Astrocyte (in vitro differentiated cells and primary cell): Measurements from ENCODE around the gene ZDHHC8. TPM values are rescaled to one million over a fixed set of nuclear protein-coding genes. Genes with fewer than 3 reads are reported as not detected.

Source experiments
- DNase-seq: peaks from one replicate; pipeline ENCODE4 v3.0.0-alpha.2; 2010; ENCODE audit warnings: low read depth
- FAIRE-seq: peaks from 2 replicates; lab custom pipeline; 2011; peaks lifted over from hg19 to GRCh38; lab: Jason Lieb, UNC
- H2AFZ ChIP-seq: 2 replicates; pipeline ENCODE4 v1.6.0; 2012; ENCODE audit warnings: low read depth, low read length, inconsistent platforms
- H3K27ac ChIP-seq: 2 replicates; pipeline ENCODE4 v1.5.1; 2011; ENCODE audit warnings: low read depth, low read length, inconsistent platforms
- H3K27me3 ChIP-seq: 2 replicates; pipeline ENCODE4 v1.6.0; 2011; ENCODE audit warnings: low read length, inconsistent platforms; ENCODE audit not compliant: insufficient read depth
- H3K36me3 ChIP-seq: 2 replicates; pipeline ENCODE4 v1.5.1; 2011; ENCODE audit warnings: low read length, inconsistent platforms; ENCODE audit not compliant: insufficient read depth
- H3K4me1 ChIP-seq: 2 replicates; pipeline ENCODE4 v1.5.1; 2011; ENCODE audit warnings: low read length, inconsistent platforms; ENCODE audit not compliant: insufficient read depth
- H3K4me2 ChIP-seq: 2 replicates; pipeline ENCODE4 v1.6.0; 2012; ENCODE audit warnings: low read length, inconsistent platforms
- H3K4me3 ChIP-seq: 2 replicates; pipeline ENCODE4 v1.5.1; 2011; ENCODE audit warnings: low read depth, mild to moderate bottlenecking, low read length, inconsistent platforms; ENCODE audit not compliant: insufficient read depth
- H3K79me2 ChIP-seq: 2 replicates; pipeline ENCODE4 v1.6.0; 2012; ENCODE audit warnings: mild to moderate bottlenecking, low read length, inconsistent platforms; ENCODE audit not compliant: insufficient read depth
- H3K9ac ChIP-seq: 2 replicates; pipeline ENCODE4 v1.6.0; 2012; ENCODE audit warnings: mild to moderate bottlenecking, low read length, inconsistent platforms
- H3K9me3 ChIP-seq: 2 replicates; pipeline ENCODE4 v1.5.1; 2012; ENCODE audit warnings: low read depth, mild to moderate bottlenecking, low read length, inconsistent platforms; ENCODE audit not compliant: insufficient read depth
- H4K20me1 ChIP-seq: 2 replicates; pipeline ENCODE4 v1.6.0; 2012; ENCODE audit warnings: low read length, inconsistent platforms; ENCODE audit not compliant: insufficient read depth
- H3K27ac Mint-ChIP-seq: one replicate; pipeline ENCODE4 v1.8.0; 2021; ENCODE audit warnings: mild to moderate bottlenecking, mixed read lengths; ENCODE audit not compliant: unreplicated experiment
- H3K27me3 Mint-ChIP-seq: one replicate; pipeline ENCODE4 v1.8.0; 2021; ENCODE audit warnings: low read depth, mixed read lengths; ENCODE audit not compliant: unreplicated experiment
- H3K36me3 Mint-ChIP-seq: one replicate; pipeline ENCODE4 v1.8.0; 2021; ENCODE audit warnings: low read depth, mixed read lengths; ENCODE audit not compliant: unreplicated experiment
- H3K4me1 Mint-ChIP-seq: one replicate; pipeline ENCODE4 v1.8.0; 2021; ENCODE audit warnings: low read depth, mixed read lengths; ENCODE audit not compliant: unreplicated experiment
- H3K4me3 Mint-ChIP-seq: one replicate; pipeline ENCODE4 v1.8.0; 2021; ENCODE audit warnings: mild to moderate bottlenecking, moderate library complexity, mixed read lengths; ENCODE audit not compliant: unreplicated experiment
- H3K9me3 Mint-ChIP-seq: one replicate; pipeline ENCODE4 v1.8.0; 2021; ENCODE audit warnings: mild to moderate bottlenecking, mixed read lengths; ENCODE audit not compliant: unreplicated experiment
- EZH2 ChIP-seq: IDR thresholded peaks from 2 replicates; pipeline ENCODE4 v1.6.1; 2012; ENCODE audit warnings: mild to moderate bottlenecking, low read length, inconsistent platforms; ENCODE audit not compliant: insufficient read depth
- total RNA-seq: library from RNA; stranded (reverse); gene quantifications from 2 replicates; pipeline ENCODE4 v1.2.1, GENCODE V29; 2021
- TF ChIP-seq, protein P1 (sequence below): IDR thresholded peaks from 2 replicates; pipeline ENCODE4 v1.5.1; 2011; ENCODE audit warnings: low read depth, mild to moderate bottlenecking, inconsistent platforms, low read length, moderate library complexity; ENCODE audit not compliant: insufficient read depth

Gene ZDHHC8
- total RNA-seq, 1 donor from 2014 or later, result 88.3 TPM

DNA sequence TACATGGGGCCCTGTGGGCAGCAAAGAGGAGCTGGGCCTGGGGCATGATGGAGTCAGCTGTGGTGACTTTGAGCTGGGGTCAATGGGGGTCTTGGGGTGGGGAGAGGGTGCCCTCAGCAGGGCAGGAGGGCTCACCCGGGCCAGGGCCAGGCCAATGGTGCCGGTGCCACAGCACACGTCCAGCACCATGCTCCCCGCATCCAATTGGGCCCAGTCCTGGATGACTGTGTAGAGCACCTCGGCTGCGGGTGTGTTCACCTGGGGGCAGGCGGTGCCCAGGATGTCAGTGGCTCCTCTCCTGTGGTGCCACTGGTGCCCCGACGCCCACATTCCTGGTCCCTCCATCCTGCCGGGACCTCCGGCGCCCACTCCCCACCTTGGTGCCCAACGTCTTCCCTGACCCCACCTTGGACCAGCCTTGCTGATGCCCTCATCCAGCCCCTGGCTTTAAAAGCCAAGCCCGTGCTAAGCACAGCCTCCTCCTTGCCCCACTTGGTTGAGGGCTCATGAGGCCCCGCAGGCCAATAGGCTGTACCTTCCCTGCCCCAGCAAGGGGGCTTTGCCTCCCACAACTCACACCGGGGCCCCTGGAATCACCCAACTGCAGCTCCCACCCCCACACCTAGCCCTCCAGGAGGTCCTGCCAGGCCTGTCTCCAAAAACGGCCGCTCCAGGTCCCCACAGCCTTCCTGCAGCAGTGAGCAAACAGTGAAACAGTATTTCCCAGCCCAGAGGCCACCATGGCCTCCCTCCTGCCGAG is 17.9 kb upstream of the ZDHHC8 start:
- peaks cover 51% of the 10 kb centered on the region for H4K20me1 ChIP-seq
- H3K9me3 Mint-ChIP-seq, result no peaks in the 10 kb centered on the region
- no peak overlapping the region for H3K27ac Mint-ChIP-seq
- no peak overlapping the region for H3K9ac ChIP-seq
- DNase-seq, result no peak
- H3K4me1 Mint-ChIP-seq, result no peaks in the 10 kb centered on the region
- H3K36me3 Mint-ChIP-seq, result peaks cover 12% of the 10 kb centered on the region
- H3K4me3 ChIP-seq, result no peak overlapping the region
- no peak overlapping the region for H3K27ac ChIP-seq
- FAIRE-seq, result no peak
- H3K9me3 ChIP-seq, result no peaks in the 10 kb centered on the region
- H3K36me3 ChIP-seq, result peaks cover 23% of the 10 kb centered on the region
- no peak overlapping the region for H2AFZ ChIP-seq
- H3K4me3 Mint-ChIP-seq, result no peak overlapping the region
- TF ChIP-seq, protein P1, sequence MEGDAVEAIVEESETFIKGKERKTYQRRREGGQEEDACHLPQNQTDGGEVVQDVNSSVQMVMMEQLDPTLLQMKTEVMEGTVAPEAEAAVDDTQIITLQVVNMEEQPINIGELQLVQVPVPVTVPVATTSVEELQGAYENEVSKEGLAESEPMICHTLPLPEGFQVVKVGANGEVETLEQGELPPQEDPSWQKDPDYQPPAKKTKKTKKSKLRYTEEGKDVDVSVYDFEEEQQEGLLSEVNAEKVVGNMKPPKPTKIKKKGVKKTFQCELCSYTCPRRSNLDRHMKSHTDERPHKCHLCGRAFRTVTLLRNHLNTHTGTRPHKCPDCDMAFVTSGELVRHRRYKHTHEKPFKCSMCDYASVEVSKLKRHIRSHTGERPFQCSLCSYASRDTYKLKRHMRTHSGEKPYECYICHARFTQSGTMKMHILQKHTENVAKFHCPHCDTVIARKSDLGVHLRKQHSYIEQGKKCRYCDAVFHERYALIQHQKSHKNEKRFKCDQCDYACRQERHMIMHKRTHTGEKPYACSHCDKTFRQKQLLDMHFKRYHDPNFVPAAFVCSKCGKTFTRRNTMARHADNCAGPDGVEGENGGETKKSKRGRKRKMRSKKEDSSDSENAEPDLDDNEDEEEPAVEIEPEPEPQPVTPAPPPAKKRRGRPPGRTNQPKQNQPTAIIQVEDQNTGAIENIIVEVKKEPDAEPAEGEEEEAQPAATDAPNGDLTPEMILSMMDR, result no peak
- no peak for TF ChIP-seq EZH2
- peaks cover 47% of the 10 kb centered on the region for H3K79me2 ChIP-seq
- H3K4me2 ChIP-seq, result no peak overlapping the region
- peaks cover 9% of the 10 kb centered on the region for H3K4me1 ChIP-seq
- H3K27me3 ChIP-seq, result no peaks in the 10 kb centered on the region
- no peaks in the 10 kb centered on the region for H3K27me3 Mint-ChIP-seq

DNA sequence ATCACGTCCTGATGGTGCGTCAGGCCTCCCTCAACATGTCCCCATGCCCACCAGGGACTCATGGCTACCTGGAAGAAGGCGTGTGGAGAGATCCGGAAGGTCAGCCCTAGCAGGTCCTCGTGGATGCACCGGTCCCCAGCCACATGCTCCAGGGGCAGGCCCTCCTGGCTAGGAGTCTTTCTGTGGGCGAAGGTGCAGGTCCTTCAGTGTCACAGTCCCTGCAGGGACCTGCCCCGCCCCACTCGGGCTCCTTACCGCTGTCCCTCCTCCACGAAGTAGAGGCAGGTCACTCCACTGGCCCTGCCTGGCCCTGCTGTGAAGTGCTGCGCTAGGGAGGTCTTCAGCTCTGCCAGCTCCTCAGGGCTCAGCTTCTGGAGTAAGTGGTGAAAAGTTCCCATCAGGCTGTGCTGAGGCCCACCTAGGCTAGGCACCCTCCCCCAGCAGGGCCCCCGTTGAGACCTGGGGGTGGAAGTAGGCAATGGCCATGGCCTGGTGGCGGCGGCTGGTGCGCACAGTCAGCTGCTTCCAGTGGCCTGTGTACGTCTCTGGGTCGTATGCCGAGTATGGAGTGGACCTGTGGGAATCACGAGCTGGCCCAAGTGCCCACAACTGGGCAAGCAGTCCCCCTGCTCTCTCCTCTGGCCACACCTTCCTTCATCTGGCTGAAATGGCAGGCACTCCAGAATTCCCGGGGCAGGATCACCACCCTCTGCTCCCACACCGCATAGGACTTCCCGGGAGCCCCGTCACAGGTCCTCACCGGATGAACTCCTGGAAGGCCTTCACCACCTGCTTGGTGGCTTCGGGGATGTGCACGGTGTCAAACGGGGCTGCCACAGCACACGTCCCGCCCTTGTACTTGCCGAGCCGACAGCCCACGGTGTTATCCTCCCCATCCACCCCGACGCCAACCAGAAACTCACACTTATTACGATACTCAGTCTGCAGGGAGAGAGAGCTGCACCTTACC is 16.8 kb upstream of the ZDHHC8 start:
- peak overlapping the region; percentile 96 for H3K9ac ChIP-seq
- H3K4me1 ChIP-seq, result peaks cover 17% of the 10 kb centered on the region
- peaks cover 16% of the 10 kb centered on the region for H3K36me3 Mint-ChIP-seq
- peak overlapping the region; percentile 83 for H3K27ac Mint-ChIP-seq
- no peak overlapping the region for H3K27ac ChIP-seq
- no peak overlapping the region for H2AFZ ChIP-seq
- H3K4me3 ChIP-seq, result no peak overlapping the region
- H3K4me3 Mint-ChIP-seq, result peak overlapping the region; percentile 86
- TF ChIP-seq EZH2, result no peak
- TF ChIP-seq, protein P1, result no peak
- peaks cover 3% of the 10 kb centered on the region for H3K4me1 Mint-ChIP-seq
- H3K27me3 ChIP-seq, result no peaks in the 10 kb centered on the region
- no peaks in the 10 kb centered on the region for H3K9me3 ChIP-seq
- H3K4me2 ChIP-seq, result peak overlapping the region; percentile 85
- DNase-seq (no peak), FAIRE-seq (no peak)
- H3K27me3 Mint-ChIP-seq, result no peaks in the 10 kb centered on the region
- H3K36me3 ChIP-seq, result peaks cover 20% of the 10 kb centered on the region
- peaks cover 56% of the 10 kb centered on the region for H3K79me2 ChIP-seq
- no peaks in the 10 kb centered on the region for H3K9me3 Mint-ChIP-seq
- H4K20me1 ChIP-seq, result peaks cover 45% of the 10 kb centered on the region
